Ammon's horn (tissue), 1 donor: ENCODE data around the gene USP49.

Source experiments
- DNase-seq: peaks from one replicate; pipeline ENCODE4 v3.0.0-alpha.2; 2016; ENCODE audit warnings: low spot score

The USP49 gene

DNA sequence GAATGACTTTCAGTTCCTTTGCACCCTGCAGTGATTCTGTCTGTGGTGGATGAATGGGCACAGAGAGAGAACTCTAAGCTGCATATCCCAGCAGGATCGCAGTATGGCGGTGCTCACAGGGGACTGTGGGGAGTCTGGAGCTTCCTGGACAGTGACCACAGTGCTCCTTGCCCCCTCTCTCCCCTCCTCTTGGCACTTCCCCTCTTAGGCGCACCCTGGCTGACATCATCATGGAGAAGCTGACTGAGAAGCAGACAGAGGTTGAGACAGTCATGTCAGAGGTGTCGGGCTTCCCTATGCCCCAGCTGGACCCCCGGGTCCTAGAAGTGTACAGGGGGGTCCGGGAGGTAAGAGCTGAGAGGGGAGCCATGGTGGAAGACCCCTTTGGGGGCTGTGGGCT is 34.7 kb upstream of the USP49 start:
- DNase-seq, result no peak

DNA sequence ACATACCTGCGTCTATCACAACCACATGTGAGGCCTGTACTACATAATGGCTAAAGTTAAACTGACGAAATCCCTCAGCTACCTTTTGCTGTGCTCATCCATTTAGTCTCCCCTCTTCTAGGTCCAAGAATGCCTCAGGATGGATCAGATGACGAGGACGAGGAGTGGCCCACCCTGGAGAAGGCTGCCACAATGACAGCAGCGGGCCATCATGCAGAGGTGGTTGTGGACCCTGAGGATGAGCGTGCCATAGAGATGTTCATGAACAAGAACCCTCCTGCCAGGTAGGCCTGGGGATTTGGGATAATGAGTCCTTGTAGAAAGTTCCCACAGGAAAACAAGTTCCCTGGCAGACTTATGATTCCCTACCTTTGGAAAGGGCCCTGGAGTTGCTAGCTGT is 32.1 kb upstream of the USP49 start:
- no peak for DNase-seq

DNA sequence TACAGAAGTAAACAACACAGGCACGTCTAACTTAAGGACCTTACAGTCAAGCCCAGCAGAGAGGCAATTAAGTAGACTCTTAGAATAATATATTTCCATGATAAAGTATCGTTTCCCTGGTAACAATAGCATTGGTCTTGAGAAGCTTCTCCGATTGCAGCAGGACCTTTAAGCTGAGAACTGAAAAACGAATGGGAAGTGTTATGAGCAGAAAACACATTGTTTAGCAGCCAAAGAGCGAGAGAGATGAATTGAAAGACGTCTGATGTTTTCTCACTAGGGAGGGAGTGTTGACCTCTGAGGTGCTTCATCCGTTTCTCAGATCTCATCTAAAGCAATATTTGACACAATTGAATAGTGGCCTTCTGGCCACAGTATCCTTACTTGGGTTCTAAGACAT is 27.0 kb upstream of the USP49 start:
- DNase-seq, result no peak

DNA sequence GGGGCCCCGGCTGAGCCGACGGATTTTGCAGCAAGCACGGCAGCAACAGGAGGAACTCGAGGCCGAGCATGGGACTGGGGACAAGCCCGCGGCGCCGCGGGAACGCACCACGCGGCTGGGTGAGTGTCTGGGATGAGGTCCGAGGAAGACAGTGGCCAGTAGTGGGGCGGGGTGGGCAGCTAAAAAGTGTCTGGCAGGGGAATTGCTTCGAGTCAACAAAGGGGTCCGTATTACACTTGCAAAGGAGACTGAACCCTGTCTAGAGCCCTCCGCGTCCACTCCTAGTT is 26.5 kb upstream of the USP49 start:
- DNase-seq, result no peak

DNA sequence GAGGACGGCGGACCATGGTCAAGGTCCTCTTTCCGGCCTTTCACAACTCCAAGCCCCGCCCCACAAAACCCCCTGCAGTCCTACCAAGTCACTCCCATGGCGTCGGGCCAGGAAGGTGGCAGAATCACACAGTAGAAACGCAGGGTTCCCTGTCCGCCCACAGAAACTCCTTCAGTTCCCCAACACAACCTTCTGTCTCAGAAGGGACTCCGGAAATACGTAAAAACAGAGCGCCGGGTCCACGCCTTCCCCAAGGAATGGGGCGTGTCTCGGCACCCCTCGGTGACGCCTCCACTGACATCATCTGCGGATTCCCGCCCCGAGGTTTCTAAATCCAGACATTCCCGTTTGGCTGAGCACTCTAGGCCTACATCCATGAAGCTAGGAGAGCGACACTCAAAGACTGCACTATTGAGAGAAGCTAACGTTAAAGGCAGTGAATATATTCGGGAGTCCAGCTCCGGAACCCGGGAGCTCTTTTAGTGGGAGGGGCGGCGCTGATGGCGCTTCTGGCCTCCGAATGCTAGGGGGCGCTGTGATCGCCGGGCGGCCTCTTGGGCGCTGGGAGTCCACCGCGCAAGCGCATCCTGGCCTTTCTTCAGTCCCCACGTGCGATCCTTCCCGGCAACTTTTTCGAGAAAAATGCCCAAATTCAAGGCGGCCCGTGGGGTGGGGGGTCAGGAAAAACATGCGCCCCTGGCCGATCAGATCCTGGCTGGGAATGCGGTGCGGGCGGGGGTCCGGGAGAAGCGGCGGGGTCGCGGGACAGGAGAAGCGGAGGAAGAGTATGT is 25.9 kb upstream of the USP49 start, which contains the start of the genes BYSL and MED20:
Gene BYSL, plus strand, starts transcription at position 579 of the 791 bp plus-strand sequence. Its CDS starts 64 bp downstream, at position 643.
Gene MED20, minus strand, starts transcription at position 219 of the 791 bp plus-strand sequence. Its CDS starts 121 bp downstream, at position 98.
- peak; percentile 96 for DNase-seq

DNA sequence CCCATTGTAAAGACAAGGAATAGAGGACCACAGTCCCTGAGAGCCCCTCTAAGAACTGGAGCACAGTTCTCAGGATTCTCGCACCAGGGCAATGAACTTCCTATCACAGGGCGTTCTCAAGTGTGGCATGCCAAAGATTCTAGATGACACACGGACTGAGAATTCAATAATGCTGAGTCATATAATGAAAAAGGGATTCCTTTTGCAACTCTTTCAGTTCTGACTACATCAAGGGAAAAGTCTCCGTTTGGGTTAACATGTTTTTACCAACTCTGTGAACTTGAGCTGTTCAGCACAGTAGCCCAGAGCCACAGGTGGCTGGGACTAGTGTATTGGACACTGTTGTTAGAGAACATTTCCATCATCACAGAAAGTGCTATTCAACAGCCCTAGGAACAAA is 22.4 kb upstream of the USP49 start:
- DNase-seq, result no peak

DNA sequence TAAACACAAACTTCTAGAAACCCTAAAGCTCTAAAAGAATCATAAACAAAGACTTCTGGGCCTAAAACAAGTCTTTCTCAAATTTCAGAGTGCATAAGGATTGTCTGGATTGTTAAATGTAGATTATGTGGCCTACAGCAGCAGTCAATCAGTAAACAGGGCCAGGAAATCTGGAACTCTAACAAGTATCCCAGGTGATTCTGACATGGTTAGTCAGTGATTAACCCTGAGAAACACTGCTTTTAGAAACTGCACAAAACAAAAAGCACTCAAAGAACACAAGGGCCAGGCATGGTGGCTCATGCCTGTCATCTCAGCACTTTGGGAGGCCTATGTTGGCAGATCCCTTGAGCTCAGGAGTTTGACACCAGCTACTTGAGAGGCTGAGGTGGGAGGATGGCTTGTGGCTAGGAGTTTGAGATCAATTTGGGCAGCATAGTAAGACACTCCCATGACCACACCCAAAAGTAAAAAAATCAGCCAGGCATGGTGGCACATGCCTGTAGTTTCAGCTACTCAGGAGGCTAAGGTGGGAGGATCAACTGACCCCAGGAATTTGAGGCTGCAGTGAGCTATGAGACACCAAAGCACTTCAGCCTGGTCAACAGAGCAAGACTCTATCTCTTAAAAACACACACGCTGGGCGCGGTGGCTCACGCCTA is 19.8 kb upstream of the USP49 start:
- no peak for DNase-seq

DNA sequence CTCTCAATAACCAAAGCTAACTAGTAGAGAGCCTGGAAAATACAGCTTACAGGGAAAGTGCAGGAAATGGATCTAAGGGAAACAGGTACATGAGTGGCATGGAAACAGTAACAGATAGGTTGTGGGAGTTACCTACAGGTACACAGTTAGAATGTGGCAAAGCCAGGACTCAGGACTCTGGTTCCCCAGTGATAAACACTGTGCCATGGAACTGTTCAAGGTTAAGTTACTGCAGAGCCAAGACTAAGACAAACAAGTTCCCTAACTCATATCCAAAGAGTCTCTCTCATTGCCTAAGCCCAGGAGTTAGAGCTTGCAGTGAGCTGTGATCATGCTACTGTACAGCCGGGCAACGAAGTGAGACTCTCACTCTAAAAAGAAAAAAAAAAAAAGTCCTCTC is 19.2 kb upstream of the USP49 start:
- no peak for DNase-seq

DNA sequence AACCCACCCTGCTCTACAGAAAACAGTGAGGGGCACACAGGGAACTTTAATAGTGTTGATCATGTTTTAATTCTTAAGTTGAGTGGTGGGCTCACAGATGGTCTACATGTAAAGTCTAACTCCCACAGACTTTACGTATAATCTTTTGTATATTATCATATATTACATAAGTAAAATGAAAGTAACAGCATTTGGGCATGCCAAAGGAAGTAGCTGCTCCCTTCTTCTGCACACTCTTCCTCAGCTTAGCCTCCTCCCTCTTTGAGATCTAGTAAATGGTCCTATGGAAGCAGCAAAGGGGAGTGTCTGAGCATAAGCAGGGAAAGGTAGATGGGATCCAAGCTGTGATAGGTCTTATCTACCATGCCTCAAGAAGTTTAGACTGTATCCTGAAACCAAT is 14.6 kb upstream of the USP49 start:
- no peak for DNase-seq

DNA sequence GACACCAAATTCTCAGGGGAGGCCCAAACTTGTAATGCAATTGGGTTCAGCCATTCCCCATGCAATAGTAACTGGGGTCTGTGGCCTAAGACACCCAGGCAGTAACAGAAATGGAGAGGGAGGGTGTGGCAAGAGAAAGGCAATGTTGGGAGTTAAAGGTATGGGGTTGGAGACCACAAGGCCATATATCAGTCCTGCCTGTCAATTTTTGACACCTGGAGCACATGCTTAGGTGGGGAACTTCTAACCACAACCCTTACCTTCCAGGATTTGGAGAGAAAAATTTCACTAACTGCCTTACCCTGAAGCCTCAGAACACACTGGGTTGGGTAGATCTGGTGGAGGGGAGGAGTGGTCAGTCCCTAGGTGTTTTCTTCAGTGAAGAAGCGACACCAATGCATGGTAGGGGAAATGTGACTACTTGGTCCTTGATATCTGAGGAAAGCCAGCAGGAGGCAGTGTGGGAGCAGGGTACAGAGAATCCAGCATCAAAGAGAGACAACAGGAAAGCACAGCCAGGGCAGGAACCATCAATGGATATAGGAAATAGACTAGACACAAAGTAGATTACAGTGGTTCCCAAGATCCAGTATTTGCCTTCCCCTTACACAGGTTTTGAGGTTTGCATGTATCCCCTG is 6.8 kb upstream of the USP49 start:
- DNase-seq, result no peak

DNA sequence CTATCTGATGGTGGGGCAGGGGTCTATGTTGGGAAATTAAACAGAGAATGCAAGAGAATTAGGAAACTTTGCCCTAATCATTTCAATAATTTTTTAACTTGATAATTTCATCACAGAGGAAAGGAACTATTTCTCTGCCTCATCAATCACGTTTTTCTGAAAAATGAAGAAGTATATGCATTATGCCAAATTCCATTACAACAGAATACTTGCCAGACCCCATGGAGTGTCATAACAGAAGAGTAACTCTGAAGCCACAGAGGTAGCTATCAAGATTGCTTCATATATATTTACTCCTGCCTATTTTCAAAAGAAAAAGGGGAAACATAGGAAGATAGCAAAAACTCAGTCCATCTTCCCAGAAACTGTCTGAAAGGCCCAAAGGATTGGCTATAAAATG is 5.7 kb upstream of the USP49 start:
- DNase-seq, result no peak

DNA sequence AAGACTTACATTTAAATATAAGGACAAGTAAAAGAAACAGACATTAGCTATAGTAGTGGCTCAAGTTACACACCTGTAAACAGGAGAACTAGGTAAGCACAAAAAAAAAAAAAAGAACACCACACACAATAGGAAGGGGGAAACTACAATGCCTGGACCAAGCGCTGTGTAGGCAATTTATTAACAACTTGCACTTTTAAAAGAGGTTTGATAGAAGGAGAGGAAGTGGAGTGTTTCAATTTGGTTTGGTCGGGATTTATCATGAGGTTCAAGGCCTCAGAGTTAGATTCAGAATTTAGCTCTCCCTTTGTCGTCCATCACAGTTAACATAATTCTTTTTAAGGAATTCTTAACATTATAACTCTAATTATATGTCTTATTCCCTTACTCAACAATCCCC is 1.1 kb upstream of the USP49 start:
- no peak for DNase-seq

DNA sequence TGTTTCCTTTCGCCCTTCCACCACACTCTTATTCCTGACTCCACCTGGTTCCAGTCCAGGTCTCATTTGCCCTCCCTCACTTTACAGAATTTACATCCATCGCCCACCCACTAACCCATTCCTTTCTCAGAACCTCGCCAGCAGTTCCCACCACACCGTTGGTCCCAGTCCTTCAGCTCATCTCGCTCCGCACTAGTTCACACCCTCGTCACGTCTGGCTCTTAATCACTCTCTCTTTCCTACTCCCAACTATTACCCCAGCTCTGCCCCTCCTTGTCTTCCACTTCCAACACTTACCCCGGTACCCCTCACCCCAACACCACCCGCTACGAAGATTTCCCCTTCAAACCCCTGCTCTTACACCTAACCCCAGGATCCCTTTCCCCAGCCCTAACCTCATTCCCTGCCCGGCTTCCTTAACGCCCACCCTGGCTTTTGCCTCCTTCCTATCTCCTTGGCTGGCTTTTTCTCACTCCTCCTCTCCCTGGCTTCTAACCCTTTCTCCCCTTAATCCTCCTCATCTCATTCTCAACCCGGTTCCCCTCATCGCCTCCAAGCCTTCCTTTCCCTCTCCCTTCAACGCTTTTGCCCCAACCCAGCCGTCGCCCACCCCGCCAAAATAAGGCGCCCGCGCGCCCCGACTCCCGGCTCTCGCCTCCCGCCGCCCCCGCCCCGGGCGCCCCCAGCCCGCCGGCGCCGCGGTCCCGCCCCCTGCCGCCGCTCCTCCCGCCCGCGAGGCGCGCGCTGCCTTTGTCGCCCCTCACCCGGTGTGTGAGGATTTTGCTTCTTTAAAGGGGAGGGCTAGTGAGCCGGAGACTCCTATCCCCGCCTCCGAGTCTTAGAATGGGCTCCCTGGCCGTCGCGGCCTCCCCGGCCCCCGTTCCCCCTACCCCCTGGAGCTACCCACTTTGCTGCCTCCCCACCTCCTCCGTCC is 542 bp downstream of the USP49 start:
- DNase-seq, result peak; percentile 33

DNA sequence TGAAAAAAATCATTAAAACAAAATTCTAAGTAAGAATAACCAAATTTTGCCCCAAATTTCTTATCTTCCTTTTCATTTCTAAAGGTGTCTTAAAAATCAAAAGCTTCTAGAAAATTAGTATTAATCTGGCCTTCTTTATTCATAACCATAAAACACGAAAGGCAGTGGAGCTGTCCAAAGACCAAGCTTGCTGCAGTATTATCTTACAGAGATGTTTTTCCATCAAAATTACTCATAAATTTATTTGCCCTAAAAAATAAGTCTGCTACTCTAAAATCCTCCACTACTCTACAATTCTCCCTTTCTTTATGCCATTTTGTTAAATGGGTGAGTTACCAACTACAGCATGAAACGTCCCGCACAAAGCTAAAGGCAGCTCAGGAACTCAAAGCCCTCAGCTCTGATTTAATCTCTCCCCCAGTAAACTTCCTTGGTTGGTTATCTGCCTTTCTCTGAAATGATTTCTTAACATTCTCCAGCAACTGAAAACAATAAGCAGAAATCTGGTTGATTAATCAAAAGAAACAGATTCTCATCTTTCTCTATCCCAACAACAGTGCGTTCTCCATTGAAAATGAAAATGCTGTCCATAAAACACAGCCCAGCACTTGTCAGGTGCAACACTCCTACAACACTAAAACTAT is 2.1 kb downstream of the USP49 start:
- DNase-seq, result no peak

DNA sequence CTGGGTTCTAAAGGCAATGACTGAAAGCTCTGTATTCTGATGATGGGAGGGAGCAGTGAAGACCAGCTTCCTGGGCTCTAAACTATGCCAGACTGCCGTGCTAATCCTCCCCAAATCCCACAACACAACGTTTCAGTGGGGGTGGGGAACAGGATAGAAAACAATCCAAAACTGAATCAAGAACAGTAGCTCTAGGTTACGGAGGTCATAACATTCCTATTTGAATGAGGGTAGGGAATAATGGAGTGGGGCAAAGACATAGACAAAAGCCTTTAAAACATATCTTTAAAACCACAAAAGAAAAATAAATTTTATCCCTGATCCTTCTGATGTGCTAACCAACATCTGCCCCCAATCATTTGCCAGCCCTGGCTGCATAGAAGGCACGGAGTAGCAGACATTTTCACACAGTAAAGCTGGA is 7.8 kb downstream of the USP49 start:
- no peak for DNase-seq

DNA sequence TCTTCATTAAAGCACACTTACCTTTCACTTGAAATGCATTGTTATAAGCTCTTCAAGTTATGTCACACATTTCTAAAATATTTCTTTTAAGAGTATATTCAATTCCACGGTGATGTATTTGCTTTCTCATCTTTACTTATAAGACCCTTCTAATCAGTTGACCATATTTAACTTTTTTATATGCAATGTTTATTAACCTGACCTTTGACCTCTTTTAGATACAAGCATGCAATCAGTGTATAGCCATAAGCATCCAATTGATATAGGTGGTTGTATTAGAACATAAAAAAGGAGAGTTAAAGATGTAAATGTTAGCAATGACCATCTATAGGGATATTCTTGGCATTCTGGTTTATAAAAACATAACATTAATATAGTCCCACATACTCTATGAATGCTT is 9.2 kb downstream of the USP49 start:
- no peak for DNase-seq

DNA sequence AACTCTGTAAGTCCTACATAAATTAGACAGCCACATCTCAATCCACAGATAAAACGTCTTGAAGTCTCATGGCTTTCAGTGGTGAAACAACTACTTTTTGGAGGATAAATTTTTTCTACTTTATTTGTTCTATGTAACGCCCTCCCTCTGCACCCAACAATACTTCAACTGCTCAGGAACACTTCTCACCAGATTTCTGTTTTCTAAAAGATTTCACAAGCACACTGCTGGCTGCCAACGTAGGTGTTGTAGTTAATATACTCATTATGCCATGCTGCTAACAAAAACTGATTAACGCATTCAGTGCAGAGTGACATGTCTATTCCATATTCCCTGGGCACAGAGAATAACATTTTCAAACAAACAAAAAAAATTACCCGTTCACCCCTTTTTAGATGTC is 10.2 kb downstream of the USP49 start:
- no peak for DNase-seq

DNA sequence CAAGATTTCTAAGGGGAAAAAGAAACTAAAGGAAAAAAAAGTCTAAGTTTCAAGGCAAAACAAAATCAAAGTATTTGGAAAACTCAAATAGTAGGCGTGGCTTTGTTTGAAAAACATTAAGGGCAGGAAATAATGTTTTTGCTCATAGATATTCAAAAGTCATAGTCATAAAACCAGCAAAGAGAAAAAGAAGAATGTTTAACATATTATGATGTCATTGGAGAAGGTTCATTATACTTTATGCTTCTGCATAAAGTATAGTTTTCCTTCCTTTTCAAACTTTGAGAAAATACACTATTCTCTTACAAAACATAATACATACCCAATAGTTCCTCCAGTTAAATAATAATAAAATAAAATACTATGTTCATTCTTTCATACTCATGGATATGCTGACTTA is 13.7 kb downstream of the USP49 start:
- DNase-seq, result no peak

DNA sequence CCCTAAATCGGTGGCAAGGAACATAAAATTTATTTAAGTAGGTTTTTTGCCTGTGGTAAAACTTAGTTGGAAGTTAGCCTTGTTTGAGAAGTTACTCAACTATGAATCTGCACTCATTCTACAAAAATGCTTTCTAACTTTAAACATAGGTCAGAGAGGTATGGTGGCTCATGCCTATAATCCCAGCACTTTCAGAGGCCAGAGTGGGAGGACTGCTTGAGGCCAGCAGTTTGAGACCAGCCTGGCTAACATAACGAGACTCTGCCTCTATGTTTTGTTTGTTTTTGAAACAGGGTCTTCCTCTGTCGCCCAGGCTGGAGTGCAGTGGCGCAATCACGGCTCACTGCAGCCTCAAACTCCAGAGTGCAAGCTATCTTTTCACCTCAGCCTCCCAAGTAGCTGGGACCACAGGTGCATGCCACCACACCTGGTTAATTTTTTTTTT is 16.2 kb downstream of the USP49 start:
- no peak for DNase-seq

DNA sequence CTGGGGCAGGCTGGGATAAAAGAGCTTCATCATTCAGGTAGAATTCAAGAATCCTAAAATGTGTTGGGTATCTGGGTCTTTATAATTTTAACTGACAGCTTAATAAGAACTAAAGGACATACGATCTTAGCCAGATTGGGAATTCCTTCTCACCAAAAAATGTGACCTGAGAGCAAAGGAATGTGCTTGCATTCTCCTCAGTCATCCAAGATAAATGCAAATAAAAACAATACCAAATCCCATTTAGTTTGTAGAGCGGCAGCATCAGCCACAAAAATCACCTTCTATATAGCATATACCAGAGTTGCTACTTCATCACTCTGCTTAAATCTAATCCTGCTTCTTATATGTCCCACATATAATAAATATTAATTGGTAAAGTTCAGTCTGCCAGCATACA is 16.9 kb downstream of the USP49 start:
- no peak for DNase-seq

DNA sequence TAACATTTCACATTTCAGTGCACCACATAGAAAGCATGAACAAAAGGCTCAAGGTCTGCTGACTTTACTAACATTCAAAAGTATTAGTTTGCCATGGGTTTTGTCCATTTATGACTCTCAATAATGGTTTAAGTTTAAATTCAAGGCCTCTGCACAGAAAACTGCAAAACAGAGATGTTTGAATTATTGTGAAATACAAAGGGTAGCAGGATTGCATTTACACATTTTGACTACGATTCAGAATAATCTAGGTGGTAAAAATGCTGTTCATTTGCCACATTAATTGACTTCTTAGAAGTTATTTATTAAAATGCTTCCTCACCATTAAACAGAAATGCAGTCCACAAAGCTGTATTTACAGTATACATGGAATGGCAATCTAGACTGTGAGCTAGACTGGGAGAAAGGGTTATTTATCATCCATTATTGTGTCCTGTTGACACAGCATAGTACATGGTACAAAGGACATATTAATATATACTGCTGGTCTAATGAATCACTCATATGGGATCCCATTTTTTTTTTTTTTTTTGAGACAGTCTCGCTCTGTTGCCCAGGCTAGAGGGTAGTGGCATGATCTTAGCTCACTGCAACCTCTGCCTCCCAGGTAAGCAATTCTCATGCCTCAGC is 18.0 kb downstream of the USP49 start:
- DNase-seq, result no peak
